Neural crest cell (in vitro differentiated cells): Measurements from ENCODE around the gene NPAS3. TPM values are rescaled to one million over a fixed set of nuclear protein-coding genes. Genes with fewer than 3 reads are reported as not detected.

ENCODE experiments used
- DNase-seq: peaks from one replicate; pipeline ENCODE4 v3.0.0; 2021; ENCODE audit warnings: low read depth, mixed read lengths, low spot score
- H3K27ac Mint-ChIP-seq: one replicate; pipeline ENCODE4 v1.8.0; 2021; ENCODE audit warnings: mild to moderate bottlenecking, mixed read lengths; ENCODE audit not compliant: unreplicated experiment
- H3K27me3 Mint-ChIP-seq: 2 replicates; pipeline ENCODE4 v1.8.0; 2021; ENCODE audit warnings: low read depth, mild to moderate bottlenecking, mixed read lengths
- H3K36me3 Mint-ChIP-seq: 2 replicates; pipeline ENCODE4 v1.8.0; 2021; ENCODE audit warnings: low read depth, mild to moderate bottlenecking, mixed read lengths
- H3K4me1 Mint-ChIP-seq: 2 replicates; pipeline ENCODE4 v1.8.0; 2021; ENCODE audit warnings: mixed read lengths
- H3K4me3 Mint-ChIP-seq: one replicate; pipeline ENCODE4 v1.8.0; 2021; ENCODE audit warnings: mild to moderate bottlenecking, mixed read lengths
- H3K9me3 Mint-ChIP-seq: 2 replicates; pipeline ENCODE4 v1.8.0; 2021; ENCODE audit warnings: mixed read lengths
- CTCF ChIP-seq: fragments of 200-600 bp; sonication (generic); conservative IDR thresholded peaks from 2 replicates; pipeline ENCODE4 v1.5.0; 2021; ENCODE audit warnings: antibody characterized with exemption, mild to moderate bottlenecking
- total RNA-seq: library from RNA; stranded (reverse); gene quantifications from 2 replicates; pipeline ENCODE4 v1.2.1, GENCODE V29; 2021

NPAS3 gene
- total RNA-seq, 1 donor from 2014 or later: 18.2 TPM

DNA sequence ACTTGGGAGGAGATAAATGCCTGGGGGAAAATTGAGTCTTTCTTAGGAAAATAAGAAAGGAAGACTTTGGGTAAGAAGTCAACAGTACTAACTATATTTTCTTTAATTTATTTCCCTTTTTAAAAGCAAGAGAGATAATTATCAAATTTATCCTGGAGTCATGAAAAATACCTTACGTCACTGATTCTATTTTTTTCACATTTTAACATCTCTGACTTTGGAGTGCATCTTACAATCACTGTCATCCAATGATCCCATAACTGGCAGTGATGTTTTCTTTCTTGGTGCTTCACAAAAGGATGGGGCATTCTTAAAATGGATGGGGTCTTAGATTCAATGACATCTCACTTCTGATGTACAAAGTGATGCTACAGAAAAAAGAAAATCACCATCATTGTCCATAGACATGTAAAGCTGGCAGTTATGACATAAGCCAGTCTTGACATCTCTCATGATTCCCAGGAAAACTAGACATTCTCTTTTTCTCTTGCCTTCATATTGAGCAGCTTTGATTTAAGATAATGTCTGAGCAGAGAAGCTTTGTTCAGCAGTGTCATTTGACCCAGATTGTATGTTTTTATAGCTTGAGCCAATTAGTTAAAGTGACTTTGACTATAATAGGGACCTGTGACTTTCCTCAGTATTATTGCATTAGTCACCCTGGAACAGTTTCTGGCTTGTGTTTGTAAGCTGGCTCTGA lies 776.0 kb downstream of the NPAS3 start:
- no peaks in the 10 kb centered on the region for H3K27me3 Mint-ChIP-seq
- peaks cover 15% of the 10 kb centered on the region for H3K4me1 Mint-ChIP-seq
- peaks cover 3% of the 10 kb centered on the region for H3K9me3 Mint-ChIP-seq

GRCh38 chr14:33715227-33715528 lies 776.5 kb downstream of the NPAS3 start:
- H3K27me3 Mint-ChIP-seq: no peaks in the 10 kb centered on the region
- H3K4me1 Mint-ChIP-seq: peaks cover 15% of the 10 kb centered on the region
- no peak for DNase-seq
- no peak for TF ChIP-seq CTCF
- H3K27ac Mint-ChIP-seq: no peak overlapping the region
- no peak overlapping the region for H3K4me3 Mint-ChIP-seq
- peaks cover 5% of the 10 kb centered on the region for H3K36me3 Mint-ChIP-seq
- peaks cover 3% of the 10 kb centered on the region for H3K9me3 Mint-ChIP-seq

More for the DNA sequence above, 776.0 kb downstream of the NPAS3 start:
- H3K36me3 Mint-ChIP-seq: peaks cover 5% of the 10 kb centered on the region
- TF ChIP-seq CTCF: no peak
- H3K4me3 Mint-ChIP-seq: no peak overlapping the region
- no peak for DNase-seq
- H3K27ac Mint-ChIP-seq: no peak overlapping the region

DNA sequence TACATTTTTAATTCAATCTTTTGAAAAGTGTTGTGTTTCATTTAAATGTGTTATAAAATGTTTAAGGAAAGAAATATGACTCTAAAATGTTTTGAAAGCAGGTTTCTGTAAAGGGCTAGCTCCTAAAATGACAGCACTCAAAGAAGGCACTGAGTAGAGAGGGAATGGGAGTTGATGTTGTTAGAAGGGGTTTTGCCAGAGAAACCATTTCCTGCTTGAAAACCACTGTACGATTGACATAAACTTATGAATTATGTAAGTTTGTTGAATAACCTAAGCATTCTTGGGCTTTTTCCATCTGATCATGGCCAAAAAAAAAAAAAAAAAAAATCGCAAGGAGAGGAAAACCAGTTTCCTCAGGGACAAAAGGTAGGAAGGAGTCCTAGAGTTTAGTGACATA lies 778.2 kb downstream of the NPAS3 start:
- no peak for TF ChIP-seq CTCF
- Mint-ChIP-seq H3K4me1 (peaks cover 6% of the 10 kb centered on the region), H3K27me3 (no peaks in the 10 kb centered on the region), H3K27ac (no peak overlapping the region), H3K9me3 (peaks cover 3% of the 10 kb centered on the region), H3K36me3 (peaks cover 5% of the 10 kb centered on the region), H3K4me3 (no peak overlapping the region)
- no peak for DNase-seq

DNA sequence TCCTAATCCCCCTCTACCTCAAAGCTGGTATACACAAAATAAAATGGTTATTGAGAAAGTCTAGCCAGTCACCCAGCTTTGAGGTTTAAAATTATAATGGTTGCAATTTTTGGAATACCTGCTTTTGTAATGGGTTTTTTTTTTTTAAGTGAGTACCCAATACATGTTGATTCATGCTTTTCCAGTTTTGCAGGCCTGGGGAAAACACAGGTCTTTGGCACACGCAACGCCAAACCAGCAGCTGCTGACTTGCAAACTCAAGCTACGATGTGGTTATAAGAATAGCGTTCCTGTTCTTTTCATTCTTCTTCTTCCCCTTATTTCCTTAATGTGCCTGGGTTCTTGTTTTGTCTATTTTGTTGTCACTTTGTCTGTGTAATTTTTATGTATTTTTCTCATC lies 779.2 kb downstream of the NPAS3 start:
- peaks cover 5% of the 10 kb centered on the region for H3K36me3 Mint-ChIP-seq
- H3K9me3 Mint-ChIP-seq: peaks cover 3% of the 10 kb centered on the region
- H3K4me1 Mint-ChIP-seq: no peaks in the 10 kb centered on the region
- no peak for DNase-seq
- no peak for TF ChIP-seq CTCF
- no peak overlapping the region for H3K4me3 Mint-ChIP-seq
- no peaks in the 10 kb centered on the region for H3K27me3 Mint-ChIP-seq
- no peak overlapping the region for H3K27ac Mint-ChIP-seq

DNA sequence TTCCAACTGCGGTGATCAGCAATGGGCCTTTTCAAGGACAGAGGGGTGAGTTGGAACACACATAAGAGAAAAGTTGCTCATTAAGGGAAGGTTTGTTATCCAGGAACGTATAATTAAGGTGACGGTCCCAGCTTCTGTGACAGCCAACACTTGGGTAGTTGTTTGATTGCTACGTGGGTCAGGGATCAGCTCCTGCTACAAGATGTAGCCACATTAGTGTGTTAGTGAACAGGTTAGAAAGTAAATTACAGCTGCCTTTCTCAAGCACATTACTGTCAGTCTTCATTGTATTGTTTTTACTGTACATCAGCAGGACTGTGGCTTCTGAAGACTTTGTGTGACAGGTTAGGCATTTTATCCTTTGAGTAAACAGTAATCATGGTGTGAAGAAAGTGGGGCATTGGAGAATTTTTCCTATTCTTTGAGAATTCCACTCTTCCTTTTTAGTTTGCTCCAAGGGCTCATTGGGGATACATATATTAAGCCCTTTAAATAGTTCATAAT lies 781.7 kb downstream of the NPAS3 start:
- DNase-seq: no peak
- TF ChIP-seq CTCF: no peak
- Mint-ChIP-seq H3K4me3 (no peak overlapping the region), H3K27me3 (no peaks in the 10 kb centered on the region), H3K4me1 (no peaks in the 10 kb centered on the region), H3K27ac (no peak overlapping the region), H3K9me3 (peaks cover 3% of the 10 kb centered on the region), H3K36me3 (peaks cover 5% of the 10 kb centered on the region)
